Kidney (tissue), 14 donors: ENCODE measurements around the gene KCTD21. TPM values are rescaled to one million over a fixed set of nuclear protein-coding genes. Genes with fewer than 3 reads are reported as not detected.

ENCODE experiments used
- DNase-seq, 5 donors: peaks; one replicate each; pipeline ENCODE4 v3.0.0-alpha.2; 2013 to 2020
- FAIRE-seq: peaks from 2 replicates; lab custom pipeline; 2012; peaks lifted over from hg19 to GRCh38; lab: Jason Lieb, UNC
- H3K27ac ChIP-seq, 2 donors: one replicate each; pipeline ENCODE4 v1.7.0; 2013; ENCODE audit warnings: low read depth in 2 of 2, low read length in 2 of 2, inconsistent platforms in 1 of 2
- H3K27me3 ChIP-seq: one replicate; pipeline ENCODE4 v1.7.1; 2013; ENCODE audit warnings: low read length, inconsistent platforms; ENCODE audit not compliant: control insufficient read depth, insufficient read depth
- H3K36me3 ChIP-seq, 3 donors: one replicate each; pipeline versions ENCODE4 v1.7.0 to v1.7.1; 2013; ENCODE audit warnings: low read length in 3 of 3, control low read depth in 1 of 3, inconsistent platforms in 1 of 3; ENCODE audit not compliant: insufficient read depth in 3 of 3, control insufficient read depth in 2 of 3
- H3K4me1 ChIP-seq, 3 donors: one replicate each; pipeline versions ENCODE4 v1.7.0 to v1.7.1; 2013; ENCODE audit warnings: low read length in 3 of 3, inconsistent platforms in 1 of 3, low read depth in 1 of 3; ENCODE audit not compliant: control insufficient read depth in 2 of 3, insufficient read depth in 2 of 3
- H3K4me3 ChIP-seq, 3 donors: one replicate each; pipeline versions ENCODE4 v1.7.0 to v1.8.1; 2013; ENCODE audit warnings: low read length in 3 of 3, control low read depth in 1 of 3, inconsistent platforms in 1 of 3
- H3K9ac ChIP-seq, 3 donors: one replicate each; pipeline versions ENCODE4 v1.7.0 to v1.7.1; 2013; ENCODE audit warnings: low read length in 3 of 3, control low read depth in 1 of 3, inconsistent platforms in 1 of 3
- H3K9me3 ChIP-seq, 3 donors: one replicate each; pipeline versions ENCODE4 v1.7.0 to v1.7.1; 2013; ENCODE audit warnings: low read length in 3 of 3, control low read depth in 1 of 3, inconsistent platforms in 1 of 3; ENCODE audit not compliant: control insufficient read depth in 2 of 3, insufficient read depth in 1 of 3
- intact Hi-C: fragments of 100-400 bp; cut with DNase I; formaldehyde crosslinking; loops from one replicate; pipeline ENCODE4 v1.11.1; 2022
- polyA plus RNA-seq: library from polyadenylated mRNA; stranded (reverse); fragments of 350-450 nt; fragmentation: Illumina TruSeq; extraction: RNeasy Lipid Tissue Mini Kit (QIAGEN cat#74804); gene quantifications from one replicate; pipeline ENCODE4 v1.2.3, GENCODE V29; 2014; ENCODE audit warnings: low read depth, low replicate concordance; ENCODE audit not compliant: insufficient read depth
- total RNA-seq: library from RNA; stranded (reverse); fragmentation: NEBNext Ultra II Directional; extraction: Animal tissue kit (Norgen Biotek cat#: 25700); gene quantifications from one replicate; pipeline ENCODE4 v1.2.1, GENCODE V29; 2021
- TF ChIP-seq, protein P1 (sequence below): IDR thresholded peaks from 3 replicates; pipeline ENCODE4 v1.5.1; 2012; ENCODE audit warnings: mild to moderate bottlenecking, moderate library complexity, borderline replicate concordance; ENCODE audit not compliant: insufficient read depth; ENCODE audit errors: extremely low read depth
- donor health status: control.
- donor health status: control.
- donor health status: control.
- donor health status: control.
- donor health status: control.
- donor health status: DM: yes; HTN: yes; CAD: no.
- donor health status: Normal renal cell carcinoma (clear cell type).

The KCTD21 gene
- total and polyA plus RNA-seq, 2 donors from 2014 or later = 6.0 to 7.9 TPM

GRCh38 chr11:78138694-78139421, 49.6 kb downstream of the KCTD21 start:
- Histone ChIP-seq H3K9ac (peak overlapping the region; percentile 1 to 79 (median 61)), H3K36me3 (no peaks in the 10 kb centered on the region), H3K9me3 (no peaks in the 10 kb centered on the region), H3K27me3 (no peaks in the 10 kb centered on the region), H3K27ac (peak overlapping the region in 1 of 2 donors; percentile 9), H3K4me3 (peak overlapping the region; percentile 70 to 95 (median 95)), H3K4me1 (peaks cover 4 to 6% (median 4%) of the 10 kb centered on the region in 3 donors)
- TF ChIP-seq, protein P1, sequence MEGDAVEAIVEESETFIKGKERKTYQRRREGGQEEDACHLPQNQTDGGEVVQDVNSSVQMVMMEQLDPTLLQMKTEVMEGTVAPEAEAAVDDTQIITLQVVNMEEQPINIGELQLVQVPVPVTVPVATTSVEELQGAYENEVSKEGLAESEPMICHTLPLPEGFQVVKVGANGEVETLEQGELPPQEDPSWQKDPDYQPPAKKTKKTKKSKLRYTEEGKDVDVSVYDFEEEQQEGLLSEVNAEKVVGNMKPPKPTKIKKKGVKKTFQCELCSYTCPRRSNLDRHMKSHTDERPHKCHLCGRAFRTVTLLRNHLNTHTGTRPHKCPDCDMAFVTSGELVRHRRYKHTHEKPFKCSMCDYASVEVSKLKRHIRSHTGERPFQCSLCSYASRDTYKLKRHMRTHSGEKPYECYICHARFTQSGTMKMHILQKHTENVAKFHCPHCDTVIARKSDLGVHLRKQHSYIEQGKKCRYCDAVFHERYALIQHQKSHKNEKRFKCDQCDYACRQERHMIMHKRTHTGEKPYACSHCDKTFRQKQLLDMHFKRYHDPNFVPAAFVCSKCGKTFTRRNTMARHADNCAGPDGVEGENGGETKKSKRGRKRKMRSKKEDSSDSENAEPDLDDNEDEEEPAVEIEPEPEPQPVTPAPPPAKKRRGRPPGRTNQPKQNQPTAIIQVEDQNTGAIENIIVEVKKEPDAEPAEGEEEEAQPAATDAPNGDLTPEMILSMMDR = no peak
- intact Hi-C loops = no loop called here
- DNase-seq (peak in 2 of 5 donors; percentile 22 to 44), FAIRE-seq (no peak)

GRCh38 chr11:78138291-78138690, 50.1 kb downstream of the KCTD21 start:
- Histone ChIP-seq H3K36me3 (no peaks in the 10 kb centered on the region), H3K9me3 (no peaks in the 10 kb centered on the region), H3K27ac (no peak overlapping the region), H3K4me1 (peaks cover 4 to 6% (median 4%) of the 10 kb centered on the region in 3 donors), H3K27me3 (no peaks in the 10 kb centered on the region), H3K4me3 (peak overlapping the region in 2 of 3 donors; percentile 70 to 95), H3K9ac (no peak overlapping the region)
- TF ChIP-seq, protein P1 = no peak
- no peak for FAIRE-seq
- DNase-seq = no peak
- intact Hi-C loops = no loop called here

DNA sequence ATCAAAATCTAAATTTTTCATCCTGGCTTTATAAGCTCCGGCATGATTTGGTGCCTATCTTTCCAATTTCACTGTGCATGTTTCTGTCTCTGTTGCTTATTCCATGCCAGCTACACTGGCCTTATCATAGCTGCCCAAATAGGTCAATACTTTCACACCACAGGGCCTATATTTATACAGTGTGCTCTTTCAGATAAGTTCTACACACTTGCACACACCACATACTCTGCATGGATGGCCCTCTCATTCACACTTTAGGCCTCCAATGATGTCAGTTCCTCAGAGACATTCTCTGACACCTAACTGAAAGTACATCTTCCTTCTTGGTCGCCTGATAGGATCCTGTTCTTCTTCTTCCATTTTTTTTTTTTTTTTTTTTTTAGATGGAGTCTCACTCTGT, 56.0 kb downstream of the KCTD21 start:
- FAIRE-seq (no peak), DNase-seq (no peak)
- intact Hi-C loops = no loop called here
- no peaks in the 10 kb centered on the region for H3K27me3 ChIP-seq
- no peaks in the 10 kb centered on the region for H3K4me1 ChIP-seq
- H3K36me3 ChIP-seq = no peaks in the 10 kb centered on the region
- no peak overlapping the region for H3K9ac ChIP-seq
- no peak overlapping the region for H3K4me3 ChIP-seq
- no peak overlapping the region for H3K27ac ChIP-seq
- no peaks in the 10 kb centered on the region for H3K9me3 ChIP-seq
- TF ChIP-seq, protein P1 = no peak
